Vagina (tissue), 2 donors: ENCODE measurements around the gene MUC6. TPM values are rescaled to one million over a fixed set of nuclear protein-coding genes. Genes with fewer than 3 reads are reported as not detected.

Experiments used
- DNase-seq, 2 donors: peaks; one replicate each; pipeline ENCODE4 v3.0.0-alpha.2; 2017; ENCODE audit errors: extremely low spot score in 2 of 2
- H3K27ac ChIP-seq: fragments of 200-600 bp; sonication (generic); one replicate; pipeline ENCODE4 v1.5.1; 2019
- H3K27me3 ChIP-seq: fragments of 200-600 bp; sonication (generic); one replicate; pipeline ENCODE4 v1.5.1; 2019
- H3K36me3 ChIP-seq, 2 donors: fragments of 200-600 bp; sonication (generic); one replicate each; pipeline ENCODE4 v1.5.1; 2017 to 2019
- H3K4me1 ChIP-seq: fragments of 200-600 bp; sonication (generic); one replicate; pipeline ENCODE4 v1.5.1; 2019
- H3K4me3 ChIP-seq, 2 donors: fragments of 200-600 bp; sonication (generic); 1 replicate in 1 of 2; 2 replicates in 1 of 2; pipeline ENCODE4 v1.5.1; 2016 to 2019
- H3K9me3 ChIP-seq: fragments of 200-600 bp; sonication (generic); one replicate; pipeline ENCODE4 v1.5.1; 2019
- POLR2A ChIP-seq, 2 donors: fragments of 450-650 bp; IDR thresholded peaks; one replicate each; pipeline ENCODE4 v1.6.1; 2017; ENCODE audit warnings: antibody characterized with exemption in 2 of 2, mild to moderate bottlenecking in 2 of 2, moderate library complexity in 2 of 2
- POLR2AphosphoS5 ChIP-seq, 2 donors: sonication (generic); formaldehyde crosslinking; IDR thresholded peaks; one replicate each; pipeline ENCODE4 v1.9.0; 2017; ENCODE audit warnings: antibody characterized with exemption in 2 of 2, mild to moderate bottlenecking in 2 of 2, low read depth in 1 of 2; ENCODE audit not compliant: insufficient read depth in 1 of 2
- intact Hi-C: fragments of 100-400 bp; cut with DNase I; formaldehyde crosslinking; loops from one replicate; pipeline ENCODE4 v1.15.1; 2023
- total RNA-seq: library from RNA; depleted of rRNA; stranded (reverse); fragments of >200 nt; gene quantifications from one replicate; pipeline ENCODE4 v1.2.3, GENCODE V29; 2016
- TF ChIP-seq, protein P1 (sequence below), 3 experiments: fragments of 450-650 bp in 2 of 3; fragments of 200-600 bp in 1 of 3; sonication (generic) in 1 of 3; IDR thresholded peaks; one replicate each; pipeline ENCODE4 v1.5.1; 2017 to 2019; ENCODE audit warnings: antibody characterized with exemption in 3 of 3, mild to moderate bottlenecking in 2 of 3, moderate library complexity in 2 of 3

The MUC6 gene
- total RNA-seq, 1 donor from 2014 or later = not detected

- H3K4me3 ChIP-seq = no peak overlapping the region
- intact Hi-C loops = no loop called here
- no peak overlapping the region for H3K27ac ChIP-seq
- peaks cover 10% of the 10 kb centered on the region for H3K4me1 ChIP-seq
- TF ChIP-seq POLR2A (IDR thresholded peaks at IDR 0.05) (no peak), POLR2AphosphoS5 (IDR thresholded peaks at IDR 0.05; ENCODE audit: insufficient read depth in 1 of 2, low read depth in 1 of 2) (no peak)
- TF ChIP-seq, protein P1, sequence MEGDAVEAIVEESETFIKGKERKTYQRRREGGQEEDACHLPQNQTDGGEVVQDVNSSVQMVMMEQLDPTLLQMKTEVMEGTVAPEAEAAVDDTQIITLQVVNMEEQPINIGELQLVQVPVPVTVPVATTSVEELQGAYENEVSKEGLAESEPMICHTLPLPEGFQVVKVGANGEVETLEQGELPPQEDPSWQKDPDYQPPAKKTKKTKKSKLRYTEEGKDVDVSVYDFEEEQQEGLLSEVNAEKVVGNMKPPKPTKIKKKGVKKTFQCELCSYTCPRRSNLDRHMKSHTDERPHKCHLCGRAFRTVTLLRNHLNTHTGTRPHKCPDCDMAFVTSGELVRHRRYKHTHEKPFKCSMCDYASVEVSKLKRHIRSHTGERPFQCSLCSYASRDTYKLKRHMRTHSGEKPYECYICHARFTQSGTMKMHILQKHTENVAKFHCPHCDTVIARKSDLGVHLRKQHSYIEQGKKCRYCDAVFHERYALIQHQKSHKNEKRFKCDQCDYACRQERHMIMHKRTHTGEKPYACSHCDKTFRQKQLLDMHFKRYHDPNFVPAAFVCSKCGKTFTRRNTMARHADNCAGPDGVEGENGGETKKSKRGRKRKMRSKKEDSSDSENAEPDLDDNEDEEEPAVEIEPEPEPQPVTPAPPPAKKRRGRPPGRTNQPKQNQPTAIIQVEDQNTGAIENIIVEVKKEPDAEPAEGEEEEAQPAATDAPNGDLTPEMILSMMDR (IDR thresholded peaks at IDR 0.05) = no peak
- H3K9me3 ChIP-seq = no peaks in the 10 kb centered on the region
- no peaks in the 10 kb centered on the region for H3K27me3 ChIP-seq
- DNase-seq = no peak
- no peaks in the 10 kb centered on the region for H3K36me3 ChIP-seq
These were observed 23.2 kb upstream of the MUC6 start for GRCh38 chr11:1059759-1060158.

GRCh38 chr11:1057806-1058205 is 21.3 kb upstream of the MUC6 start:
- no peak overlapping the region for H3K4me3 ChIP-seq
- no peaks in the 10 kb centered on the region for H3K36me3 ChIP-seq
- H3K9me3 ChIP-seq = no peaks in the 10 kb centered on the region
- no peak overlapping the region for H3K27ac ChIP-seq
- H3K4me1 ChIP-seq = peaks cover 18% of the 10 kb centered on the region
- H3K27me3 ChIP-seq = no peaks in the 10 kb centered on the region
- no peak for TF ChIP-seq POLR2AphosphoS5 (IDR thresholded peaks at IDR 0.05; ENCODE audit: insufficient read depth in 1 of 2, low read depth in 1 of 2)
- TF ChIP-seq, protein P1 (IDR thresholded peaks at IDR 0.05) = no peak
- TF ChIP-seq POLR2A (IDR thresholded peaks at IDR 0.05) = no peak
- DNase-seq = no peak
- intact Hi-C loops = no loop called here

GRCh38 chr11:1055990-1056771 is 19.7 kb upstream of the MUC6 start:
- no peak for DNase-seq
- Histone ChIP-seq H3K27ac (no peak overlapping the region), H3K4me3 (no peak overlapping the region), H3K27me3 (no peaks in the 10 kb centered on the region), H3K9me3 (no peaks in the 10 kb centered on the region), H3K4me1 (peaks cover 18% of the 10 kb centered on the region), H3K36me3 (no peaks in the 10 kb centered on the region)
- TF ChIP-seq POLR2A (IDR thresholded peaks at IDR 0.05) (no peak), POLR2AphosphoS5 (IDR thresholded peaks at IDR 0.05; ENCODE audit: insufficient read depth in 1 of 2, low read depth in 1 of 2) (no peak)
- TF ChIP-seq, protein P1 (IDR thresholded peaks at IDR 0.05) = no peak
- intact Hi-C loops = no loop called here

DNA sequence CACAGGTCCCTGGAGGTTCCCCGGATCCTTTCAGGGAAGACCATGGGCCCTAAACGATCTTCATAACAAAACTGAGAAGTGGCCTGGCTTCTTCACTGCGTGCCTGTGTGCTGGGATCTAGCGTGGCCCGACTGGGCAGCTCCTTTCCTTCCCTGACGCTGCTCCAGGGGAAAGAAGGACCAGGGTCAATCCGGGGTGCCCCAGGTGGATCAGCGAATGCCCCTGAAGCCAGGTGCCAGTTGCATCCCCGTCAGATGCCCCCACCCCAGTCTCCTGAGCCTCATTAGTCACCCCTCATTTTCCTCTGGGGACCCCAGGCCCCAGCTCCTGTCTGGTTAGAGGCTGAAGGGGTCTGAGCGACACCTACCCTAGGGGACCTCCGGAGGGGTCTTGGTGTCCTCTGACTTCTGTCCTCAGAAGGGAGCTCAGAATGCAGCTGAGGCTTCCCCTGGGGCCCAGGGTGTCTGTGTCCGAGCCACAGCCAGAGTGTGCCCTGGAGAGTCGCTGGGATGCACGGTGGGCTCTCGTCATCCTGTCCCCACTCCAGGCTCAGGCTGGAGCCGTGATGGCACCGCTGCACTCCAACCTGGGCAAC is 18.7 kb upstream of the MUC6 start:
- Histone ChIP-seq H3K4me3 (no peak overlapping the region), H3K36me3 (no peaks in the 10 kb centered on the region), H3K27me3 (no peaks in the 10 kb centered on the region), H3K27ac (no peak overlapping the region), H3K9me3 (no peaks in the 10 kb centered on the region), H3K4me1 (peaks cover 9% of the 10 kb centered on the region)
- intact Hi-C loops = no loop called here
- TF ChIP-seq, protein P1 (IDR thresholded peaks at IDR 0.05) = no peak
- no peak for TF ChIP-seq POLR2AphosphoS5 (IDR thresholded peaks at IDR 0.05; ENCODE audit: insufficient read depth in 1 of 2, low read depth in 1 of 2)
- no peak for TF ChIP-seq POLR2A (IDR thresholded peaks at IDR 0.05)
- no peak for DNase-seq
